DMS79 treated with DMSO at 0.1 percent for 48 hours (cell line): ENCODE results near the gene FTHL17.

Source experiments
- DNase-seq: peaks from one replicate; lab custom pipeline; 2025; lab: John Stamatoyannopoulos, UW

The FTHL17 gene

DNA sequence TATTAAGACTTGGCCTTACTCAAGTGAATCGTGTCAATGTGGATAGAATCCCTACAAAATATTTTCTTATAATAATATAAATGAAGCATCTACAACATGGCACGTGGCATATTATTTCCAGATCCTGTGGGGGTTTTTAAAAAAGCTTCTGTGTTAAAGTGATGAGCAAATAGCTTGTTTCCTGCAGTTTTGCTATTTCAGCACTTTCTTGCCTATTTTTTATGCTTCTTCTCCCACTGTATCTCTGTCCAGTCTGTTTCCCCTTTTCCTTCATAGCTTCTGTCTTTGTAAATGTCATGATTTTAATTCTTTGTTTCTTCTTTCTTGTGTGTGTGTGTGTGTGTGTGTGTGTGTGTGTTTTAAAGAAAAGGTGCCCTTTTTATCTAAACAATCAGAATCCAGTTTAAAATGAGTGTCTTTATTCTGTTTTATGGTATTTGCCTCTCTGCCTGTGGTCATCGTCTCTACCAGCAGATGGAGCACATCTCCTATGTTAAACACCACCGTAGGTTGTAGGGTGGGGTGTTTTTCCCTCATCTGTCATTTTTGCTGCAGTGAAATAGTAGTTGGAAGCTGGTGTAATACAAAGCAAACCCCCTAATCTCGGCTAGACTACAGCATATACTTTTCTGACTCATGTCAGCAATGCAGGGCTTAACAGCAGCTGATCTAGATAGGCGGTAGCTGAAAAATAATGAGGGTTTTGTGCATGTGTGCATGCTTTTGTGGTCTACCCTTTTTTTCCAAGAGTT is 33.1 kb downstream of the FTHL17 start:
- DNase-seq: no peak

GRCh38 chrX:31036895-31037294 is 34.9 kb downstream of the FTHL17 start:
- DNase-seq: no peak

- DNase-seq: no peak
Observed at GRCh38 chrX:31027351-31027750, 44.5 kb downstream of the FTHL17 start.

GRCh38 chrX:31024866-31025265 is 47.0 kb downstream of the FTHL17 start:
- DNase-seq: no peak

DNA sequence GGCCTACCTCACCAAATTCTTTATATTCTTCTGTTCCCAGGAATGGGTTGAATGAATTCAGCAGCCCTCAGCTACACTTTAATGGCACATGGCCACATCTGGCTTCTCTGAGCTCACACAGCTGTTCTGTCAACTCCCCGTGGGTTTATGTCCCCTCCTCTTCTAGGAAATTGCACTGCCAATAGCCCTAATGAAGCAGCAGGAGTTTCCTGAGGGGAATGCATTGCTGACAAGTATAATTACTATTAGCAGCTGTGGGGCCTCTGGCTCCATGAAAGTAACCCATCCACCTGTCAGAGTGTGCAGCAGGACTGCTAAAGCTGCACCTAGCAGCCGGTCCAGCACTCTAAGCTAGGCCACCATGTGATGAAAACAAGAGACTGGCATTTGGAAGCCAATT is 50.3 kb downstream of the FTHL17 start:
- no peak for DNase-seq
